NCI-H2107 treated with DMSO at 0.1 percent for 48 hours (cell line): ENCODE measurements around the gene MRPS2.
"Not testable (repeated sequence)": the region's sequence is repeated elsewhere in the genome, so short reads cannot be mapped to it uniquely, and the experiment has no call there.

Experiments used
- DNase-seq: peaks from one replicate; lab custom pipeline; 2025; ENCODE audit not compliant: unreplicated experiment; lab: John Stamatoyannopoulos, UW

The MRPS2 gene

GRCh38 chr9:135514342-135515082 is 14.0 kb downstream of the MRPS2 start:
- no peak for DNase-seq

DNA sequence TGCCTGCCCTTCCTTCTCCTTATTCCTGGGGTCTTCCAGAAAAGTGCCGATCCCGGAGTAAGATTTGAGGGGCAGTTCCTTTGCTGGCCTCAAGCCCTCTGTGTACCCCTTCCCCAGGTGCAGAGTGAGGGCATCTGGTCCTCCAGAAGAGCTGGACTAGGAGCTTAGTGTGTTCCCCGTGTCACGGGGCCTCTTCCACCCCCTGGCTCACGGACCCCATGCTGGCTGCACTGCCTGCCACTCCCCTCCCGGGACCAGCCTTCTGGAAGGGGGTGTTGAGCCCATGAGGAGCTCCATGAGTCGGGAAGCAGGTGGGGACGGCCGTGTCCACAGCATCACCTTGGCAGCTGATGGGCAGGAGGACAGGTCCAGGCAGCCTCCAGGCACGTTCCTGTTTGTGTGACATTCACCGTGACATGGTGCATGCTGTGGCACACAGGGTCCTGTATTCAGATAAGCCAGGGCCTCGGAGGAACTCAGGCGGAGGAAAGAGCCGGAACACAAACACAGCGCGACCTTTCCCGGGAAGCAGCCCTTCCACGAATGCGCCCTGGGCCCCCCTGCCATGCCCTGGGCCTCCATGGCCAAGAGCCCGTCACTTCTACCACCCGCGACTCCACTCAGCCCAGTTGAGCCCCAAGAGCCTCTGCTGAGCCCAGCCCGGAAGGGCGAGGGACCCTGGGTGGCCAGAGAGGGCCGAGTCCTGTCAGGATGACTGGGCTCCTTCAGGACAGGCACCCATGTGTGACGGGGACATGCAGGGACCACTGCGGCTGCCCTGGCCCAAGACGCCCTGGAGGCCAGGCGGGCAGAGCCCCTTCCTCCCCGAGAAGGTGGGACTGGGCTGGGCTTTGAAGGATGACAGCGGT is 14.8 kb downstream of the MRPS2 start:
- DNase-seq = no peak

GRCh38 chr9:135516132-135516860 is 15.8 kb downstream of the MRPS2 start:
- no peak for DNase-seq

GRCh38 chr9:135517407-135517822 is 16.9 kb downstream of the MRPS2 start:
- DNase-seq = no peak

- no peak for DNase-seq
These were observed 18.9 kb downstream of the MRPS2 start for GRCh38 chr9:135519179-135519971.

DNA sequence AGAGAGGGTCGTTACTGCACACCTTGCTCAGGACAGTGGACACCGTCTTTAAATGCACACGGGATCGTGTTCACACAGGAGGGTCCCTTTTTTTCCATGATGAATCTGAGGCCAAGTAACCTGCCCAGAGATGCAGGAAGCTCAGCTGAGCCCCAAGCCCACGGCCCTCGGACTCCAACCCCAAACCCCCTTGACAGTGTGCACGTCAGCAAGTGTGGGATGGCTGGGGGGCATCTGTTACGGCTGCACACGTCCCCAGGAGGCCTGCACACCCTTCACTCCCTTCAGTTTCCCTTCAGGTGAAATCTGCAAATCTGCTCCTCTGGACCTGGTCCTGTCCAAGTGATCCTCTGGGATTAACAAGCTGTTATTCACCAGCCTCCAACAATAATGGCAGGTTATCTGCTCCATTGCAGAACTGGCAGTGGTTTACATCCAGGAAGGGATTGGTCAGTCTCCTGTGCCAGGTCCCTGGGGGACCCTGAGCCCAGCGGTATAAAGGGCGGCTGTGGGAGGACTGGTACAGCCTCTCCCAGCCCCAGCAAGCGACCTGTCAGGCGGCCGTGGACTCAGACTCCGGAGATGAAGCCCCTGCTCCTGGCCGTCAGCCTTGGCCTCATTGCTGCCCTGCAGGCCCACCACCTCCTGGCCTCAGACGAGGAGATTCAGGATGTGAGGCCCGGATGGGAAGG is 20.6 kb downstream of the MRPS2 start, which contains the start of gene LCN1:
TSS of gene LCN1 (plus strand) at position 525 of the 692 bp plus-strand sequence. CDS start at position 583, 58 bp downstream.
- DNase-seq = no peak

GRCh38 chr9:135521608-135522095 is 21.2 kb downstream of the MRPS2 start:
- DNase-seq = no peak

DNA sequence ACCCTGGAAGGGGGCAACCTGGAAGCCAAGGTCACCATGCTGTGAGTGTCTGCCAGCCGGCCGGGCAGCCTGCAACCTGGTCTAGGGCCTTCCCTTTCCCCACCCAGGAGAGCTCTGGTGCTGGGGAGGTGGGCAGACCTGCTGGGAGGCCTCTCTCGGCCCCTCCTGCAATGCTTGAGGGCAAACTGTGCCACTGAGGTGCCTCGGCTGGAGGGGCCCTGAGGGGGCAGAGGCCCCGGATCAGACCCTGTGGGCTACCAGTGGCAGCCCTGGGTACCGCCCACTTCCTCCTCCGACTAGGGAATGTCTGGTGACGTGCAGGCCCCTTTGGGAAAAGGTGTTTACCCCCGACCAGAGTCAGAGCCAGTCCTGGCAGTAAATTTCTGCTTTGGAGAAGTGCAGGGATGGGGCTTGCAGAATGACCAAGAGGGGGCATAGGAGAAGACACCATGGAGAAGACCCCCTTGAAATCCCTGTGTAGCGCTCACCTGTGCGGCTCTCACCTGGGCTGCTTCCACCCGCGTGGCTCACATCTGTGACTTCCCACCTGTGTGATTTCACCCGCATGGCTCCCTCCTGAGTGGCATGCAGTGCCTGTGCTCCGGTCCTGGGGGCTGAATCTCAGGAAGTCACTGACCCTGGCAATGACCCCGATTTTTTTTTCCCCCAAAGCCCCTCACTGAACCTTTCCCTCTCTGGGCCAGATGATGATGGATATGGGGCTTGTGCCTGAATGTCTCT is 21.8 kb downstream of the MRPS2 start:
- no peak for DNase-seq

DNA sequence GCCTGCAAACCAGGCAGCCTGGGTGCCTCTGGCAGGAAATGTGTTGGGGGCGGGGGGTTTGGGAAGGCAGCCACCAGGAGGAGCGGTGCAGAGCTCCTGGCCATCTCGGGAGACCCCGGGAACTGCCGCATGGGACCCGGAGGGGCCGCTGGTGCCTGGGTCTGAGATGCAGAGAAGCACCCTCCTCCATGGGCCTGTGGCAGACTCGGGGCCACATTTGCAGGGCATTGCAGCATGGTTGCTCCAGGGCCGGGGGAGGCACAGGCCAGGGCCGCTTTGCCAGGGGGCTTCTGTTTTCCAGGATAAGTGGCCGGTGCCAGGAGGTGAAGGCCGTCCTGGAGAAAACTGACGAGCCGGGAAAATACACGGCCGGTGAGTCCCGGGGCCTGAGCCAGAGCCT is 22.4 kb downstream of the MRPS2 start:
- no peak for DNase-seq

DNA sequence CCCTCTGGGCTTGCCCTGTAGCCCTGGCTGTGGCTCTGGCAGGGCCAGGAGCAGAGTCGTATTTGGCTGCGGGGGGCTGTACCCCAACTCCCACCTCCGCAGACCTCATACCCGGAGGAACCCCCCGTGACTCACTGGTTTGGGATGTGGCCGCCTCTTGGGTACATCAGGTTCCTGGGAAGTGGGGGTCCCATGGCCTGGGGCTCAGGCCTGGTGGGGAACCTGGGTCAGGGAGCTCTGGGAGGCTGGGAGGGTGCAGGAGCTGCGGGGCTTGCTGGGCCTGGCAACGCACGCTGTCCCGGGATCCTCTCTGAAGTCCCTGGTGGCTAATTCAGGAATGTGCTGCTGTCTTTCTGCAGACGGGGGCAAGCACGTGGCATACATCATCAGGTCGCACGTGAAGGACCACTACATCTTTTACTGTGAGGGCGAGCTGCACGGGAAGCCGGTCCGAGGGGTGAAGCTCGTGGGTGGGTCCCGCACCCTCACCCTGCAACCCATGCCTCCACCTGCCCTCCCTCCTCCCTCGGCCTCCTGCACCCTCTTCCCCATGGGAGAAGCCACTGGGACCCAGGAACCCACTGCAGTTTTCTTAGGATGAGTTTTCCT is 23.1 kb downstream of the MRPS2 start:
- DNase-seq = no peak

DNA sequence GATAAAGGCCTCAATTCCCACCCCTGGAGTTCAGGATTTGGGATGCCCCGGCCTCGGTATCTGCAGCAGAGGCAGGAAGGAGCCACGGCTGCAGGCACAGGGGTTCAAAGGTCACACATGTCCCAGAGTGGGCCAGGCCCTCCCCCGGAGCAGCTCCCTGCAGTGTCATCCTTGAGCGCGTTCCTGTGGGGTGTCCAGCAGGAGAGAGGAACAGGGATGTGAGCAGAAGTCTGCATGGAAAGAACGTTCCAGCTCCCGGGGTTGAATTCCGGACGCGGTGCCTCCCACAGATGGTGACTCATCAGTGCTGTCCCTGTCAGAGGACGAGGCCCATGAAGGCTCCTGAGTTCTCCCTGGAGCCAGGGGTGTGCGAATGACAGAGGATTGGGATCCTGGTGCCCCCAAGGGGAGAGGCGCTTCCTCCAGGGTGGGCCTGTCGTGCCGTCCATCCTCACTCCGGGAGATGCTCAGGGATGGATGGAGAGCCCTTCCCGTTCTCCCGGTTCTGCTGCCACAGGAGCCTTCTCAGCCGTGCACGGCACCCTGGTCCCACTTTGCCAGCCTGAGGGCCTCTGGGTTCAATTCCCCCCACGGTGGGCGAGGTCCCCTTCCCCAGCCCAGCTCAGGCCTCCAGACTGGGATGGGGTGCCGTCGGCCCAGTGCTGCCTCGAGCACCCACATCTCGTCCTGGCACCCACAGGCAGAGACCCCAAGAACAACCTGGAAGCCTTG is 23.8 kb downstream of the MRPS2 start:
- DNase-seq = no peak

DNA sequence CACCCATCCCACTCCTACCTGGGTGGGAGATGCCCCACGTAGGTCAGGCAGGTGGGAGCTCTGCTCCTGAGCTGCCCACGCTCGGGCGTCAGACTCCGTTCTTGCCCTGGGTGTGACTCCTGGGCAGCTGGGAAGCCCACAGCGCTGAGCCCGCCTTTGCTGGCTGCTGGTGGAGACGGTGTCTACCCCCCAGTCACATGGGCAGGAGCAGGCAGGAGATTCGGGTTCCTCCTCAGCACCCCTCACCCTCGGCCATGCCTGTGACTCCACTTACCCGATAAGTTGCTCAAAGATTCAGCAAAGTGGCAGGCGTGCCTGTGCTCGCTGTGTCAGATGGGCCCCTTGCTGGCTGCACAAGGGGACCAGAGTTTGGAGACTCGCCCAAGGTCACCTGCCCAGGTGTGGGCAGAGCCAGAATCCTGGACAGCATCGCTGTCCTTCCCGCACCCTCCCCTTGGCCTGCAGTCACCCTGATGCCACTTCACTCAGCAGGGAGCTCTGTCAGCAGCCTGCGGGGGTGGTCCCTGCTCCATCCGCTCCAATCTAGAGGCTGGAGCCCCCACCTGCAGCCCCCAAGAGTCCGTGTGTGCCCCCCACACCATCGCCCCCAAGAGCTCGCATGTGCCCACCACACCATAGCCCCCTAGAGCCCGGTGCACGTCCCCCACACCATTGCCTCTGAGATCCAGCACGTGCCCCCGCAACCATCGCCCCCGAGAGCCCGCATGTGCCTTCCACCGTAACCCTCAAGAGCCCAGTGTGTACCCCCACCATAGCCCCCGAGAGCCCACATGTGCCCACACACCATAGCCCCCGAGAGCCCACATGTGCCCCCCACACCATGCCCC is 25.0 kb downstream of the MRPS2 start:
- no peak for DNase-seq

DNA sequence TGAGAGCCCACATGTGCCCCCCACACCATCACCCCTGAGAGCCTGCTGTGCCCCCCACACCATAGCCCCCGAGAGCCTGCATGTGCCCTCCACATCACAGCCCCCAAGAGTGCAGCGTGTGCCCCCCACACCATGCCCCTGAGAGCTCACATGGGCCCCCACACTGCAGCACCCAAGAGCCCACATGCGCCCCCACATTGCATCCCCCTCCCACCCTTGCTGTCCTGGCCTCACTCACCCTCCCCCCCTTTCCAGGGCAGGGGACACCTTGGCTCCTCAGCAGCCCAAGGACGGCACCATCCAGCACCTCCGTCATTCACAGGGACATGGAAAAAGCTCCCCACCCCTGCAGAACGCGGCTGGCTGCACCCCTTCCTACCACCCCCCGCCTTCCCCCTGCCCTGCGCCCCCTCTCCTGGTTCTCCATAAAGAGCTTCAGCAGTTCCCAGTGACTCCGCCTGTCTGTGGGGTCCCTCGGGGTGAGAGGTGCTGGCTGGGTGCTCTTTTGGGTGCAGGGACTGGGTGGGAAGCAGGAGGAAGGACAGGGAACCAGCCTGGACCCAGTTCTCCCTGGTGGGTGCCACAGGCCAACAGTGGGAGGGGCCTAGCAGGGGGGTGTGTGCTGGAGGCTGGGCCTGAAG is 25.7 kb downstream of the MRPS2 start:
- DNase-seq = no peak

GRCh38 chr9:135526730-135527571 is 26.5 kb downstream of the MRPS2 start:
- no peak for DNase-seq

DNA sequence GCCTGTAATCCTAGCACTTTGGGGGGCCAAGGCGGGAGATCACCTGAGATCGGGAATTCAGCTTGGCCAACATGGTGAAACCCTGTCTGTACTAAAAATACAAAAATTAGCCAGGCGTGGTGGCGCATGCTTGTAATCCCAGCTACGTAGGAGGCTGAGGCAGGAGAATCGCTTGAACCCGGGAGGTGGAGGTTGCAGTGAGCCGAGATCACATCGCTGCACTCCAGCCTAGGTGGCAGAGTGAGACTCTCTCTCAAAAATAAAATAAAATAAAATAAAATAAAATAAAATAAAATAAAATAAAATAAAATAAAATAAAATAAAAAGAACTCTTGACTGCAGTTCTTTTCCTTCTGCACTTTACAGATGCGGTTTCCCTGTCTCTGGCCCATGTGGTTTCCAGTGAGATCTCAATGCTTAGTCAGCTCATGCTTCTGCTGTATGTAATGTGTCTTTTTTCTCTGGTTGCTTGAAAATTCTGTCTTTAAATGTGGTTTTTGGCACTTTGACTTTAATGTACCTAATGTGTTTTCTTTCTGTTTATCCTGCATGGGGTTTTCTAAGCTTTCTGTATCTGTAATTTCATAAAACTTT is 28.5 kb downstream of the MRPS2 start:
- DNase-seq = not testable (repeated sequence)
